Activated T-cell treated with anti-CD3 and anti-CD28 coated beads, Interleukin-2, amount 50 U/mL, for 24 hours (primary cell): ENCODE data around the gene AMN.

Experiments
- DNase-seq: peaks from one replicate; pipeline ENCODE4 v3.0.0-alpha.2; 2020
- H3K27ac Mint-ChIP-seq: 2 replicates; pipeline ENCODE4 v1.8.0; 2020; ENCODE audit warnings: mild to moderate bottlenecking, mixed read lengths
- H3K27me3 Mint-ChIP-seq: 2 replicates; pipeline ENCODE4 v1.8.0; 2020; ENCODE audit warnings: mixed read lengths
- H3K36me3 Mint-ChIP-seq: 2 replicates; pipeline ENCODE4 v1.8.0; 2020; ENCODE audit warnings: low read depth, mixed read lengths
- H3K4me1 Mint-ChIP-seq: 2 replicates; pipeline ENCODE4 v1.8.0; 2020; ENCODE audit warnings: low read depth, mixed read lengths
- H3K4me3 Mint-ChIP-seq: 2 replicates; pipeline ENCODE4 v1.8.0; 2020; ENCODE audit warnings: mild to moderate bottlenecking, moderate library complexity, mixed read lengths
- H3K9me3 Mint-ChIP-seq: 2 replicates; pipeline ENCODE4 v1.8.0; 2020; ENCODE audit warnings: mixed read lengths

The AMN gene

DNA sequence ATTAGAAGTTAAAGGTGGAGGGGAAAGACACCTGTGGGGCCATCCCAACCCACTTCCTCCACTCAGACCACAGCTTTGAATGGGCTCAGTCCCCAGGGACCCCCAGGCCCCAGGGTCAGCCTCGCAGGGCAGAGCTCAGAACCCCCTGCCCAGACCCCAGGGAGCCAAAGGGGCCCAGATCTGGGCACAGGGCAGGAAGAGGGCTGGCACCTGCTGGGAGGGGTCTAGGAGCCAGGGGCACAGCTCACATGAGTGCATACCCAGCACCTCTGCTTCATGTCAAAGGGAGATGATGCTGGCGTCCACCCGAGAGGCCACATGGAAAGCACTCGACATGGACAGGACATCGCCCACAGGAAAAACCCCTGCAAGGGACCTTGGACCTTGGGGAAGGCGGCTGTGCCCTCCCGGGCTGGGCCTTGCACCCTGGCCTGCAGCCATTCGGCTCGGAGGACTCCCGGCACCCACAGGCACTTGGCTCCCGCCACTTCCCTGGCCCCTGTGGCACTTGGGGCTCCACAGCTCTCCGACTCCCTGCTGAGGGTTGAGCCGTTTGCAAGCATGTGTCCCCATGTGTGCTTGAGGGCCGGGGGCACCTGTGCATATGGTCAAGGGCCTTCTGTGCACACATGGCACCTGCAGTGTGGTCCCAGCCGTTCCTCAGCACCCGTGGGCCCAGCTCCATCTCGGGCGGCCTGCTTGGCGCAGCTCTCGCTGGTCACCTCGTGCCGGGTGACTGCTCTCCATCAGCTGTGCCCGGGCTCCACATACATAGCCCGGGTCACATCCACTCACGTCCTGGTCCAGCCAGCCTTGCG lies 7.8 kb upstream of the AMN start:
- peaks cover 1% of the 10 kb centered on the region for H3K4me1 Mint-ChIP-seq
- no peak overlapping the region for H3K27ac Mint-ChIP-seq
- H3K9me3 Mint-ChIP-seq: no peaks in the 10 kb centered on the region
- no peak for DNase-seq
- H3K27me3 Mint-ChIP-seq: no peaks in the 10 kb centered on the region
- H3K4me3 Mint-ChIP-seq: no peak overlapping the region
- H3K36me3 Mint-ChIP-seq: peaks cover 34% of the 10 kb centered on the region

GRCh38 chr14:102915292-102916110 lies 7.0 kb upstream of the AMN start:
- H3K27ac Mint-ChIP-seq: peak overlapping the region; percentile 77
- DNase-seq: no peak
- peaks cover 26% of the 10 kb centered on the region for H3K36me3 Mint-ChIP-seq
- H3K4me1 Mint-ChIP-seq: peaks cover 1% of the 10 kb centered on the region
- no peak overlapping the region for H3K4me3 Mint-ChIP-seq
- no peaks in the 10 kb centered on the region for H3K27me3 Mint-ChIP-seq
- no peaks in the 10 kb centered on the region for H3K9me3 Mint-ChIP-seq

GRCh38 chr14:102916347-102917055 lies 6.0 kb upstream of the AMN start:
- Mint-ChIP-seq H3K4me3 (no peak overlapping the region), H3K27ac (peak overlapping the region; percentile 36)

DNA sequence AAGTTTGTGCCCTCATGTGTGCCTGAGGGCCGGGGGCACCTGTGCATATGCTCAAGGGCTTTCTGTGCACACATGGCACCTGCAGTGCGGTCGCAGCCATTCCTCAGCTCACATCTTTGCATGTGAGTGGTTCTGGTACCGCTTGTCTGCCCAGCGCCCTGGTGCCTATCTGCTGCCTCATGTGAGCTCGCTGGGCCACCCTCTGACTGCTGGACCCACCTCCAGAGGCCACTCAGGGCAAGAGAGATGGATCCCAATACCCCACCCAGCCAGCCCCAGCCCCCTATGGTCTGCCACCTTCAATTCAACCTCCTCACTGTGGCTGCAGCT lies 5.4 kb upstream of the AMN start:
- H3K9me3 Mint-ChIP-seq: no peaks in the 10 kb centered on the region
- H3K27me3 Mint-ChIP-seq: no peaks in the 10 kb centered on the region
- H3K36me3 Mint-ChIP-seq: peaks cover 13% of the 10 kb centered on the region
- no peak overlapping the region for H3K27ac Mint-ChIP-seq
- DNase-seq: no peak
- H3K4me1 Mint-ChIP-seq: peaks cover 1% of the 10 kb centered on the region
- H3K4me3 Mint-ChIP-seq: no peak overlapping the region

More at GRCh38 chr14:102916347-102917055, 6.0 kb upstream of the AMN start:
- DNase-seq: no peak
- Mint-ChIP-seq H3K36me3 (peaks cover 16% of the 10 kb centered on the region), H3K9me3 (no peaks in the 10 kb centered on the region), H3K27me3 (no peaks in the 10 kb centered on the region), H3K4me1 (peaks cover 1% of the 10 kb centered on the region)

GRCh38 chr14:102917469-102918211 lies 4.8 kb upstream of the AMN start:
- Mint-ChIP-seq H3K27ac (no peak overlapping the region), H3K27me3 (no peaks in the 10 kb centered on the region), H3K36me3 (peaks cover 8% of the 10 kb centered on the region), H3K4me1 (peaks cover 1% of the 10 kb centered on the region), H3K4me3 (no peak overlapping the region), H3K9me3 (no peaks in the 10 kb centered on the region)
- DNase-seq: peak; percentile 76

GRCh38 chr14:102918438-102918837 lies 4.0 kb upstream of the AMN start:
- Mint-ChIP-seq H3K4me1 (peaks cover 5% of the 10 kb centered on the region), H3K27ac (no peak overlapping the region), H3K27me3 (peaks cover 4% of the 10 kb centered on the region), H3K36me3 (peaks cover 4% of the 10 kb centered on the region), H3K9me3 (no peaks in the 10 kb centered on the region), H3K4me3 (no peak overlapping the region)
- DNase-seq: no peak

- Mint-ChIP-seq H3K36me3 (no peaks in the 10 kb centered on the region), H3K9me3 (no peaks in the 10 kb centered on the region), H3K4me1 (peaks cover 9% of the 10 kb centered on the region), H3K27me3 (peaks cover 17% of the 10 kb centered on the region), H3K27ac (no peak overlapping the region), H3K4me3 (no peak overlapping the region)
- DNase-seq: no peak
These were observed 2.0 kb upstream of the AMN start for GRCh38 chr14:102920273-102920997.

DNA sequence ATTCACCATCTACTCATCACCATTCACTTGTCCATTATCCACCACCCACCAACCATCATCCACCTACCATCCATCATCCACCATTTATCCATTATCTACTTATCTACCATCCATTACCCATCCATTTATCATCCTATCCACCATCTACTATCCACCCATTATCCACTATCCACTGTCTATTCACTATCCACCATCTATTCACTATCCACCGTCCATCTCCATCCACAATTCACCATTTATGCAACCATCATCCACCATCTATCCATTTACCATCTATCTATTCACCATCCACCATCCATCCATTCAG lies 1.5 kb upstream of the AMN start:
- H3K27ac Mint-ChIP-seq: no peak overlapping the region
- H3K4me3 Mint-ChIP-seq: no peak overlapping the region
- H3K27me3 Mint-ChIP-seq: peaks cover 22% of the 10 kb centered on the region
- H3K9me3 Mint-ChIP-seq: no peaks in the 10 kb centered on the region
- H3K36me3 Mint-ChIP-seq: no peaks in the 10 kb centered on the region
- H3K4me1 Mint-ChIP-seq: peaks cover 11% of the 10 kb centered on the region
- no peak for DNase-seq

- Mint-ChIP-seq H3K4me1 (peaks cover 13% of the 10 kb centered on the region), H3K27me3 (peaks cover 41% of the 10 kb centered on the region), H3K9me3 (no peaks in the 10 kb centered on the region), H3K4me3 (peak overlapping the region; percentile 33), H3K36me3 (no peaks in the 10 kb centered on the region), H3K27ac (no peak overlapping the region)
- no peak for DNase-seq
These were observed 900 bp downstream of the AMN start for GRCh38 chr14:102923201-102923924.

GRCh38 chr14:102923925-102924486 lies 1.5 kb downstream of the AMN start:
- no peak overlapping the region for H3K4me3 Mint-ChIP-seq
- no peaks in the 10 kb centered on the region for H3K36me3 Mint-ChIP-seq
- H3K27me3 Mint-ChIP-seq: peaks cover 45% of the 10 kb centered on the region
- no peaks in the 10 kb centered on the region for H3K9me3 Mint-ChIP-seq
- no peak overlapping the region for H3K27ac Mint-ChIP-seq
- peaks cover 16% of the 10 kb centered on the region for H3K4me1 Mint-ChIP-seq
- DNase-seq: no peak

DNA sequence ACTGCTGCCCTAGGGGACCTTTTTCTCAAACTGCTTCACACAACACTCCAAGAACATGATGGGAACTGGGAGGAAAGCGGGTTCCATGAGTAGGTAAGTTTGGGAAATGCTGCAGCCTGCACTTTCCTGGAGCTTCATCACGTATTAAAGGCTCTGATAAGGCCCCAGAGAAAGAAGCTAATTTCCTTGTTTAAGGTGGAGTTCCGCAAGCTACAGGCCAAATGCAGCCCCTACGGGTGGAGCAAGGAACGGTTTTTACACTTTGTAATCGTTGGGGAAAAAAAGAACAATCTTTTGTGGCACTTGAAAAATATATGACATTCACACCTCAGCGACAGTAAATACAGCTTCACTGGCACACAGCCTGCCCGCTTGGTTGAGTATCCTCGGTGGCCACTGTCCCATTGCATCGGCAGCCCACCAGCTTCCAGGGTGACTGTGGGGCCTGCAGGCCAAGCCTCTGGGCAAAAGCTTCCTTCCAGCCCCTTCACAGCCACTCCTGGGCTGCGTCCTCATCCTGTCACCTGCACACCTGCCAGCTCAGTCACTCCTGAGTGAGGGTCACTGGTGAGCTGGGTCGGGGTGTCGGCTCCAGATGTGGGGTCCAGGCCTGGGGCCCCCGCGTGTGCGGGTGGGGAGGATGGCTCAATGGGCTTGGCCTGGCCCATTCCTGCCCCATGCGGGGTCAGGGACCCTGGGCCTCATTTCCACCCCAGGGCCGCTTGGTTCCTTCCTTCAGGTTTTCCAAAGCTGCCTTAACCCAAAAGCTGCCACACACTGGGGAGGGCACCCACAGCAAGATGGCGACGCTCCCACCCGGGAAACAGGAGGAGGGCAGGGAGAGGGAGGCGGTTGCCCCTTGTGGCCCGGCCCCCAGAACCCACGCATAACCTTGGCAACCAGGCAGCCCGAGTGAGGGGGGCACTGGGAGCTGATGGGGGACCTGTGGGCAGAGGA lies 2.4 kb downstream of the AMN start:
- Mint-ChIP-seq H3K36me3 (no peaks in the 10 kb centered on the region), H3K27me3 (peaks cover 48% of the 10 kb centered on the region), H3K4me3 (no peak overlapping the region), H3K27ac (no peak overlapping the region), H3K9me3 (no peaks in the 10 kb centered on the region), H3K4me1 (peaks cover 16% of the 10 kb centered on the region)
- no peak for DNase-seq

- Mint-ChIP-seq H3K4me1 (peaks cover 16% of the 10 kb centered on the region), H3K27ac (no peak overlapping the region), H3K4me3 (no peak overlapping the region), H3K27me3 (peaks cover 49% of the 10 kb centered on the region), H3K36me3 (no peaks in the 10 kb centered on the region), H3K9me3 (no peaks in the 10 kb centered on the region)
- no peak for DNase-seq
These were observed 3.2 kb downstream of the AMN start for GRCh38 chr14:102925646-102926045.
